HepG2 (cell line): ENCODE results near the gene SUPT4H1. TPM values are rescaled to one million over a fixed set of nuclear protein-coding genes. Genes with fewer than 3 reads are reported as not detected.

Experiments
- ARID3A ChIP-seq: IDR thresholded peaks from 2 replicates; pipeline ENCODE4 v1.6.1; 2012; ENCODE audit warnings: low read depth, low read length, improper control_type of control experiment
- ATF2 ChIP-seq: sonication (generic); formaldehyde crosslinking; IDR thresholded peaks from 2 replicates; pipeline ENCODE4 v1.4.0; 2020; ENCODE audit warnings: missing genetic modification reagents
- ATF4 ChIP-seq, 2 experiments: fragments of 450-650 bp in 1 of 2; sonication (generic) in 1 of 2; formaldehyde crosslinking; IDR thresholded peaks; 2 replicates each; pipeline versions ENCODE4 v1.5.0 to v1.8.0; 2020 to 2022; ENCODE audit warnings: mild to moderate bottlenecking in 1 of 2, missing genetic modification reagents in 1 of 2
- CREBL2 ChIP-seq: sonication (generic); formaldehyde crosslinking; IDR thresholded peaks from 2 replicates; pipeline ENCODE4 v1.8.1; 2023; ENCODE audit warnings: missing genetic modification reagents, mild to moderate bottlenecking, borderline replicate concordance
- CSRNP2 ChIP-seq: sonication (generic); formaldehyde crosslinking; conservative IDR thresholded peaks from 2 replicates; pipeline ENCODE4 v1.8.0; 2022; ENCODE audit warnings: low read depth, missing genetic modification reagents
- HES4 ChIP-seq: sonication (generic); formaldehyde crosslinking; IDR thresholded peaks from 2 replicates; pipeline ENCODE4 v1.9.0; 2021; ENCODE audit warnings: mild to moderate bottlenecking, missing genetic modification reagents, borderline replicate concordance
- NFIB ChIP-seq: sonication (generic); formaldehyde crosslinking; IDR thresholded peaks from 2 replicates; pipeline ENCODE4 v1.9.0; 2021; ENCODE audit warnings: missing genetic modification reagents, mild to moderate bottlenecking, borderline replicate concordance
- PLRG1 ChIP-seq: fragments of 450-650 bp; conservative IDR thresholded peaks from 2 replicates; pipeline ENCODE4 v1.6.1; 2016
- SIX1 ChIP-seq: sonication (generic); formaldehyde crosslinking; IDR thresholded peaks from 2 replicates; pipeline ENCODE4 v1.4.0; 2020; ENCODE audit warnings: missing genetic modification reagents, borderline replicate concordance
- ZBTB2 ChIP-seq: sonication (generic); formaldehyde crosslinking; IDR thresholded peaks from 2 replicates; pipeline ENCODE4 v1.8.0; 2022; ENCODE audit warnings: low read depth, missing genetic modification reagents
- ZNF101 ChIP-seq: sonication (generic); formaldehyde crosslinking; IDR thresholded peaks from 2 replicates; pipeline ENCODE4 v1.4.0; 2020; ENCODE audit warnings: mild to moderate bottlenecking, low read depth, missing genetic modification reagents, borderline replicate concordance
- ZNF326 ChIP-seq: sonication (generic); formaldehyde crosslinking; IDR thresholded peaks from 2 replicates; pipeline ENCODE4 v1.4.0; 2020; ENCODE audit warnings: missing genetic modification reagents, borderline replicate concordance
- ZNF552 ChIP-seq: sonication (generic); formaldehyde crosslinking; IDR thresholded peaks from 2 replicates; pipeline ENCODE4 v1.9.0; 2022; ENCODE audit warnings: missing genetic modification reagents, mild to moderate bottlenecking, borderline replicate concordance
- ZNF615 ChIP-seq: sonication (generic); formaldehyde crosslinking; IDR thresholded peaks from 2 replicates; pipeline ENCODE4 v1.5.0; 2020; ENCODE audit warnings: mild to moderate bottlenecking, missing genetic modification reagents, borderline replicate concordance
- ZNF780A ChIP-seq: sonication (generic); formaldehyde crosslinking; IDR thresholded peaks from 2 replicates; pipeline ENCODE4 v1.8.0; 2022; ENCODE audit warnings: mild to moderate bottlenecking, missing genetic modification reagents, moderate library complexity
- ZNF784 ChIP-seq: sonication (generic); formaldehyde crosslinking; IDR thresholded peaks from 2 replicates; pipeline ENCODE4 v1.5.1; 2020; ENCODE audit warnings: missing genetic modification reagents, mild to moderate bottlenecking, borderline replicate concordance
- ZSCAN29 ChIP-seq: sonication (generic); formaldehyde crosslinking; conservative IDR thresholded peaks from 2 replicates; pipeline ENCODE4 v1.4.0; 2020; ENCODE audit warnings: mild to moderate bottlenecking, missing genetic modification reagents
- polyA plus RNA-seq, 8 experiments: library from polyadenylated mRNA; depleted of rRNA in 3 of 8; stranded (reverse) in 7 of 8; unstranded in 1 of 8; fragments of >200 nt; fragmentation: Illumina TruSeq in 4 of 8; extraction: Trizol in 4 of 8; gene quantifications; 2 replicates each; pipeline versions ENCODE4 v1.2.1 to v1.2.3, GENCODE V29; 2011 to 2016; ENCODE audit warnings: low read depth in 4 of 8, missing spikeins in 1 of 8, mixed read lengths in 1 of 8; ENCODE audit not compliant: insufficient read depth in 1 of 8
- total RNA-seq, 5 experiments: library from RNA; depleted of rRNA; stranded (reverse); fragments of >200 nt; fragmentation: Illumina TruSeq; extraction: Trizol; gene quantifications; 2 replicates each; pipeline ENCODE4 v1.2.3, GENCODE V29; 2016; ENCODE audit warnings: low read depth in 1 of 5

SUPT4H1 gene
- total and polyA plus RNA-seq, 2 of the 13 experiments (the other 11 are each of a cell fraction or from before 2014, with no cell fraction given), result 155 to 244 TPM

- TF ChIP-seq ZBTB2 (CRISPR knock-in tag), result no peak
- TF ChIP-seq ZNF784, result peak; percentile 87
- TF ChIP-seq ATF2 (CRISPR knock-in tag), result peak; percentile 66; the same call in 1 of the 2 replicates
- TF ChIP-seq PLRG1, result no peak
- no peak for TF ChIP-seq CSRNP2 (CRISPR knock-in tag)
- TF ChIP-seq ZNF326 (CRISPR knock-in tag), result no peak
- no peak for TF ChIP-seq ARID3A
- no peak for TF ChIP-seq ZSCAN29 (CRISPR knock-in tag)
- TF ChIP-seq HES4 (CRISPR knock-in tag), result peak; percentile 17; the same call in 1 of the 2 replicates
- TF ChIP-seq ATF4 (CRISPR knock-in tag; IDR thresholded peaks at IDR 0.05), result no peak
- peak; percentile 31; the same call in 1 of the 2 replicates for TF ChIP-seq SIX1 (CRISPR knock-in tag)
- no peak for TF ChIP-seq NFIB (CRISPR knock-in tag)
- TF ChIP-seq CREBL2 (CRISPR knock-in tag), result no peak
- TF ChIP-seq ZNF101 (CRISPR knock-in tag), result no peak
- TF ChIP-seq ZNF780A (CRISPR knock-in tag), result peak; percentile 69; the same call in 1 of the 2 replicates
- TF ChIP-seq ZNF552 (CRISPR knock-in tag), result peak; percentile 74; the same call in 1 of the 2 replicates
- no peak for TF ChIP-seq ZNF615 (CRISPR knock-in tag)
Measured at GRCh38 chr17:58364270-58364942, 12.4 kb upstream of the SUPT4H1 start (continued).
